ENCODE results near the gene ZCCHC14.

The ZCCHC14 gene

DNA sequence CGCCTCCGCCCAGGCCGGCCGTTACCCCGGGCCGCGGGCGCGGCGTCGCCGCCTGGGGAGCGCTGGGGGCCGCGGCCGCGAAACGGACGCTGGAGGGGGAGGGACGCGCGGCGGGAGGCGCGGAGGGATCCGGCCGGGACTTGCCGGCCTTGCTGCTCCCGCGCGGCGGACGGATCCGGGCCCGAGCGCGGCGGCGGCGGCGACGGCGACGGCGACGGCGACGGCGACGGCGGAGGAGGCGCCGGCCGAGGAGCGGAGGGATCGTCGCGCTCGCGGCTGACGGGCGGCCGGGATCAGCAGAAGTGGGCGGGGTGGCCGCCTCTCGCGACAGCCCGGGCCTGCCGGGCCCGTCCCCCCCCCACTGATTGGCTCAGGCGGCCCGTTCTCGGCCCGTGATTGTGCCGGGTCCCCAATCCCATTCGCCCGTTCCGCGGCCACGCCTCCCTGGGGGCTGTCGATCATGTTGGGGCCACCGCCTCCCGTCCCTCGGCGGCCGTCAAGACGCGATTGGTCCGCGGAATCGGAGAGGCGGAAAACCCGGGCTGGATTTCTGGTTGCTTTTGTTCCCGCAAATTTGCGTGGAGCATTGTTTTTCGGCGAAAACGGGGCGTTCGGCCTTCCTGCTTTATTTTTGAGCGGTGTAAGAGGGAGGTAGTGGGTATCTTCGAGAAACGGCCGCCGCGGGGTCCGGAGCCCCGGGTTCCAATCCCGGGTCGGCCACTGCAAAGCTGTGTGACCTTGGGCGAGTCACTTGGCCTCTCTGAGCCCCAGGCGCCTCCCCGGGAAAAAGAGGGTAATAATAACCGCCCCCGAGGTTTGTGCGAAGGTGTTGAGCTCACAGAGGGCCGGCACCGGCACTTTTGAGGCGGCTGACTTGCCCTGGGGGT is at the start of gene ZCCHC14:
Gene ZCCHC14, minus strand, starts transcription at position 304 of the 887 bp plus-strand sequence. CDS start 786 bp downstream, outside the sequence.
- peak; percentile 87 for FAIRE-seq

DNA sequence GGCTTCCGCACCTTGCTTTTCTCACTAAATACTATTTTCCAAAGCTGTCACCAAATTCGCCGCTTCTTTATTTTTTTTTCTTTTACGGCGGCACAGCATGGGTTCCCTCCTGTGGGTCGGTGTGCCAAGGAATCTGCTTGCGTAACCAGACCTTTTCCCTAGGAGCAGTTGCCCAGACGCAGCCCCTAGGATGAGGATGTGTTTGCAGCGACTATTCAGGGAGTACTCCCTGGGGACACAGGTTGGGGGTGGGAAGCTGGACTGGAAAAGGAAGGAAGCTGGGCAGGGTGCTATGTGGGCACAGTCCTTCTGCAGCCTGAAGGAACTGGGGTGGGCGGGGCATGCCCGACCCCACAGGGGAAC is 49.0 kb upstream of the ZCCHC14 start:
- no peak for FAIRE-seq

DNA sequence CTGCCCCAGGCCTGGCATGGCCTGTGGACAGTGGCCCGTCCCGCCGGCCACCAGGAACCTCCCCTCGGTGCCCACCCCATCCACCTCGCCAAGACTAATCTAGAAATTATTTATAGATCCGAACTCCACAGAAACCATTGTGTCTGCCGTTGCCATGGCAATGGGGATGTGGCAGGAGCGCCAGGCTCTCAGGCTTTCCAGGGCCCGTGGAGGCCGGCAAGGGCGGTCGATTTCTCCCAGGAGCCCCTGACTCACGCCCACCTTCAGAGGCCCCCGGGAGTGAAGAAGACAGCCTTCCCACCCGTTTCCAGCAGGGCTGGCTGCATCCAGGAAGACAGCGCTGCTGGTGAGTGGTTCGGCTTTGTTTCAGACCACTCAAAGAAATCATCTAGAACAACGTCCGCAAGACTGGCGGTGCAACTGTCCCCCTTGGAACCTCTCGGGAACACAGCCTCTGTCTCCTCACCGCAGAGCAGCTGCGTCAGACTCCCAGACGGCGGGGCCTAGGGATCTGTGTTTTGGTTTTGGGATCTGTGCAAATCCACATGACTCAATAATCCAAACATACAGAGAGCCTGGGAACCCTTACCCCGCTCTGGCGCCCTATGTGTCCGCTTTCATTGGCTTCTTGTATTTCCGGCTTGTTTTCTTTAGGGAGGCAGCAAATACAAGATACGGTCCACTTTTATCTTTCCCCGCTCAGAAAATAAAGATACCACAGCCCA is 48.5 kb upstream of the ZCCHC14 start:
- FAIRE-seq: no peak

GRCh38 chr16:87540897-87541146 is 48.0 kb upstream of the ZCCHC14 start:
- FAIRE-seq: no peak

- FAIRE-seq: no peak
Observed at GRCh38 chr16:87540072-87540896, 47.5 kb upstream of the ZCCHC14 start.

GRCh38 chr16:87539113-87539512 is 46.3 kb upstream of the ZCCHC14 start:
- FAIRE-seq: no peak

- FAIRE-seq: no peak
Observed at GRCh38 chr16:87538594-87538993, 45.8 kb upstream of the ZCCHC14 start.

- no peak for FAIRE-seq
Observed at GRCh38 chr16:87538160-87538559, 45.3 kb upstream of the ZCCHC14 start.

DNA sequence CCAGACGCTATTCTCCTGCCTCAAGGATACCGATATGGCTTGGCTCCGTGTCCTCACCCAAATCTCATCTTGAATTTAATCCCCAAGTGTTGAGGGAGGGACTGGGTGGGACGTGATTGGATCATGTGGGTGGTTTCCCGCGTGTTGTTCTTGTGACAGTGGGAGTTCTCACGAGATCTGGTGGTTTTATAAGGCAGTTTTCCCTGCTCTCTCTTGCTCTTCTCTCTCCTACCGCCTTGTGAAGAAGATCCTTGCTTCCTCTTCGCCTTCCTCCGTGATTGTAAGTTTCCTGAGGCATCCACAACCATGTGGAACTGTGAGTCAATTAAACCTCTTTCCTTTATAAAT is 43.9 kb upstream of the ZCCHC14 start:
- FAIRE-seq: no peak

DNA sequence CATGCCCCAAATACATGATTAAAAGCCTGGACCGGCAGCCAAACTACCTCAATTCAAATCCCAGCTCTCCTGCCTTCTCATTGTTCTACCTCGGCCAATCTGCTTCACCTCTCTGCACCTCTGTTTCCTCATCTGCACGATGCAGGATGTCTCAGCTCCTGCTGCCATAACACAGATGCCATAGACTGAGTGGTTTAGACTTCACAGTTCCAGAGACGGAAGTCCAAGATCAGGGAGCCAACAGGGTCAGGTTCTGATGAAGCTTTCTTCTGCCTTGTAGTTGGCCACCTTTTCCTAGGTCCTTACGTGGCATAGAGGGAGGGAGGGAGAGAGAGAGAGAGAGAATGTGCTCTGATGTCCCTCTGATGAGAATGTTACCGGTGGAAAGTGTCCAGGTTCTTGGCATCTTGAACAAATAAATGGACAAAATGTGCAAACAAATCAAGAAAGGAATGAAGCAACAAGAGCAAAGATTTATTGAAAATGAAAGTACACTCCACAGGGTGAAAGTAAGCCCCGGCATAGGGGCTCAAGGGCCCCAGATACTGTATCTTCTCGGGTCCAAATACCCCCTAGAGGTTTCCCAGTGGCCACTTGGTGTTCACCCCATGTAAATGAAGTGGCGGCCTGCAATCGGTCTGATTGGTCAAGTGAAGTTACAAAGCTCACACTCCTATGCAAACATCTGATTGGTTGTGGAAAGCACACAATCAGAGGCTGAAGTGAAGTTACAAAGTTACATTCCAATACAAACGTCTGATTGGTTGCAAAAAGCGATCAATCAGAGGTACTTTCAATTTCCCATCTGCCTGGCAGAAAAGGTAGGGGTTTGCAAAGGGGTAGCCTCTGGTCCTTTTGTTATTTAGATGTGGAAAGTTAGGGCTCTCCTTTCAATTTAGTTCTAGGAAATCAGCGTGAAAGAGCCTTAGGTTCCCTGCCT is 43.3 kb upstream of the ZCCHC14 start:
- no peak for FAIRE-seq

GRCh38 chr16:87535457-87535854 is 42.6 kb upstream of the ZCCHC14 start:
- no peak for FAIRE-seq

DNA sequence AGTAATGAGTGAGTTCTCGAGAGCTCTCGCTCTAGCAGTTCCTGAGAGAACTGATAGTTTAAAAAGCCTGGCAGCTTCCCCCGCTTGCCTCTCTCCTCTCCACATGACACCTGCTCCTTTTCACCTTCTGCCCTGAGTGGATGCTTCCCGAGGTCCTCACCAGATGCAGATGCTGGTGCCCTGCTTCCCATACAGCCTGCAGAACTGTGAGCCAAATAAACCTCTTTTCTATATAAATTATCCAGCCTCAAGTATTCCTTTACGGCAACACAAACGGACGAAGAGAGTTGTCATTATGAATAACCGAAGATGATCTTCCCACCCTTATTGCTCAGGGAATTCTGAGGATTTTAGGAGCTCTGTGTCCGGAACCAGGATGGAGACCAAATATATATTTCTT is 41.9 kb upstream of the ZCCHC14 start:
- FAIRE-seq: no peak

DNA sequence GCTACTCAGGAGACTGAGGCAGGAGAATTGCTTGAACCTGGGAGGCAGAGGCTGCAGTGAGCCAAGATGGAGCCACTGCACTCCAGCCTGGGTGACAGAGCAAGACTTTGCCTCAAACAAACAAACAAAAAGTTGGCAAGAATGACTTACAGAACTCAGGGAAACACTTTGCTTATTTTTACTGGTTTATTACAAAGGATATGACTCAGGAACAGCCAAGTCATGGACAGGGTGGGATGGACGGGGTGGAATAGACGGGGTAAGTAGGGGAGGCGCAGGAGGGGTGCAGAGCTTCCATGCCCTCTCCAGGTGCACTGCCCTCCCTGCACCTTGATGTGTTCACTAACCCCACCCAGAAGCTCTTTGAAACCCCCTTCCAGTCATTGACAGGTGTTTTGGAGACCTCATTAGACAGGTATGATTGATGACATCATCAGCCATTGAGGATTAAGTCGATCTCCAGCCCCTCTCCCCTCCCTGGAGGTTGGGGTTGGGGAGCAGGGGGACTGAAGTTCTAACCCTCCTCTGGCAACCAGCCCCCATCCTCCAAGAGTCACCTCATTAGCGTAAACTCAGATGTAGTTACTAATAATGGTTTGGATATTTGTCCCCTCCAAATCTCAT is 41.3 kb upstream of the ZCCHC14 start:
- no peak for FAIRE-seq

GRCh38 chr16:87533061-87533460 is 40.2 kb upstream of the ZCCHC14 start:
- no peak for FAIRE-seq

DNA sequence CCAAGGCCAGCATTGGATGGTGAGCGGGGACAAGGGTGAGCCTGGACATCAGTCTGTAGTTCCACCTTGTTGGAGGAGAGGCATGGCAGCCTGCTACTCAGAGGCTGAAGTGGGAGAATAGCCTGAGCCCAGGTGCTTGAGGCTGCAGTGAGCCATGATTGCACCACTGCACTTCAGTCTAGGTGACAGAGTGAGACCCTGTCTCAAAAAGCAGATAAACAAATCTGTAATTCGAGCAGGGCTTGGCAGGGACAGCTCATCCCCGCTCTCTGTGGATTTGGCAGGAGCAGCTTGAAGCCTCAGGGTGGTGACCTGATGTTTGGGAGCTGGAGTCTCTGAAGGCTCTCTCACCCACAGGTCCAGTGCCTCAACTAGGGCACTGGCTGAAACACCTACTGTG is 38.6 kb upstream of the ZCCHC14 start:
- FAIRE-seq: no peak

- no peak for FAIRE-seq
Observed at GRCh38 chr16:87528690-87529579, 36.1 kb upstream of the ZCCHC14 start.

GRCh38 chr16:87527055-87527724 is 34.4 kb upstream of the ZCCHC14 start:
- no peak for FAIRE-seq

GRCh38 chr16:87526238-87526947 is 33.6 kb upstream of the ZCCHC14 start:
- no peak for FAIRE-seq

- FAIRE-seq: no peak
Observed at GRCh38 chr16:87525352-87525751, 32.5 kb upstream of the ZCCHC14 start.

GRCh38 chr16:87524407-87524806 is 31.6 kb upstream of the ZCCHC14 start:
- no peak for FAIRE-seq
